Natural killer cell (primary cell): ENCODE measurements around the gene HOXC12. TPM values are rescaled to one million over a fixed set of nuclear protein-coding genes. Genes with fewer than 3 reads are reported as not detected.

Experiments used
- ATAC-seq, 3 donors: fragments of 150-1000 bp in 2 of 3; fragments of 200-7000 bp in 1 of 3; cut with Tn5 transposase; 1 replicate in 1 of 3; 2 replicates in 2 of 3; pipeline ENCODE4 v1.10.0; 2021; ENCODE audit warnings: mild to moderate bottlenecking in 2 of 3, moderate library complexity in 2 of 3
- DNase-seq, 2 donors: peaks; one replicate each; pipeline versions ENCODE4 v3.0.0 to v3.0.0-alpha.2; 2013 to 2021; ENCODE audit warnings: mixed read lengths in 1 of 2
- H3K27ac ChIP-seq: one replicate; pipeline ENCODE4 v1.5.1; 2013; ENCODE audit warnings: mild to moderate bottlenecking, low read length
- H3K27me3 ChIP-seq: one replicate; pipeline ENCODE4 v1.6.1; 2013; ENCODE audit warnings: low read length; ENCODE audit not compliant: control insufficient read depth, insufficient read depth
- H3K36me3 ChIP-seq: one replicate; pipeline ENCODE4 v1.6.1; 2013; ENCODE audit warnings: low read length; ENCODE audit not compliant: control insufficient read depth, insufficient read depth
- H3K4me1 ChIP-seq: one replicate; pipeline ENCODE4 v1.6.1; 2013; ENCODE audit warnings: low read length; ENCODE audit not compliant: control insufficient read depth, insufficient read depth
- H3K4me3 ChIP-seq: one replicate; pipeline ENCODE4 v1.5.1; 2013; ENCODE audit warnings: low read length
- H3K9me3 ChIP-seq: one replicate; pipeline ENCODE4 v1.6.1; 2013; ENCODE audit warnings: low read length; ENCODE audit not compliant: control insufficient read depth, insufficient read depth
- H3K27ac Mint-ChIP-seq, 2 donors: one replicate each; pipeline ENCODE4 v1.8.0; 2022; ENCODE audit warnings: mild to moderate bottlenecking in 2 of 2, mixed read lengths in 2 of 2, moderate library complexity in 1 of 2
- H3K27me3 Mint-ChIP-seq, 2 donors: one replicate each; pipeline ENCODE4 v1.8.0; 2022; ENCODE audit warnings: low read depth in 2 of 2, mixed read lengths in 2 of 2
- H3K36me3 Mint-ChIP-seq: one replicate; pipeline ENCODE4 v1.8.0; 2022; ENCODE audit warnings: mixed read lengths
- H3K4me1 Mint-ChIP-seq, 2 donors: one replicate each; pipeline ENCODE4 v1.8.0; 2022; ENCODE audit warnings: mixed read lengths in 2 of 2
- H3K4me3 Mint-ChIP-seq: one replicate; pipeline ENCODE4 v1.8.0; 2022; ENCODE audit warnings: mild to moderate bottlenecking, moderate library complexity, mixed read lengths
- H3K9me3 Mint-ChIP-seq, 2 donors: one replicate each; pipeline ENCODE4 v1.8.0; 2022; ENCODE audit warnings: mixed read lengths in 2 of 2
- WGBS: methylation state at CpG from one replicate; pipeline ENCODE4 v1.1.7; 2013; ENCODE audit warnings: missing lambda C conversion rate; ENCODE audit not compliant: insufficient coverage; 5-methylcytosine and 5-hydroxymethylcytosine counted together
- intact Hi-C: fragments of 100-400 bp; cut with micrococcal nuclease; formaldehyde crosslinking; loops from one replicate; pipeline ENCODE4 v1.14.2; 2022
- total RNA-seq, 4 donors: library from RNA; stranded (reverse); fragments of 120-200 nt in 1 of 4; gene quantifications; one replicate each; pipeline versions ENCODE4 v1.2.3 to v1.2.4, GENCODE V29; 2013 to 2022
- TF ChIP-seq, protein P1 (sequence below): fragments of 200-600 bp; IDR thresholded peaks from one replicate; pipeline ENCODE4 v1.8.0; 2022; ENCODE audit warnings: antibody characterized with exemption

Gene HOXC12
- total RNA-seq, 3 donors from 2014 or later (not counting 1 experiment from before 2014, with no cell fraction given) = not detected

DNA sequence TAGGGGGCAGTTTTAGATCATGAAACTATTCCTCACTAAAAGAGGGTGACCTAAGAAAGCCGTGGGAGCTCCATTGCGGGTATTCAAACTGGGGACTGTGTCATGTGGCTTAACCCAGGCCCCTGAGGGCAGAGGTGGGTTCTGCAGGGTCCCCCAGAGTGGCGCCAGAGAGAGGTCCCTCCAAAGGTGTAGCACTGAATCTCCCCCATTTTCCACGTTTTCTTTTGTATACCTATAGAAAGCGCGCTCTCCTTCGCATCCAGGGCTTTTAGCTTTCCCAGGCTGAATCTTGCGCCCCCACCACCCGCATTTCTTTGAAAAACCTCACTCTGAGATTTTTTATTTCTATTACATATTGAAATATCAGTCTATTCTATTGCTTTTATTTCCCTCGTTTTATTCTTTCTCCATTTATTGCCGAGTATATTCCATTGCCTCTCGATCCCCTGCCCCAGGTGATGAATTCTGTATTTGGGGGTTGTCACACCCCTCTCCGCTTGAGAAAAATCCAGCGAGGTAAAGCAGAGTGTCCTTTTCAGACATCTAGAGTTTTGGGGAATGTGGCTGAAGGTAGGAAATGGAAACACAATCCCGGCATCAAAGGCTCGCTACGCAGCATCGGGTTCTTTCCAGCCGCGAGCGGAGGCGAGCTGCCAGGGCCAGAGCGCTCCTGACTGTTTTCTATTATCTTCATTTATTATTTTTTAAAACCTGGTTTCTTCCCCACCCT is 16.9 kb upstream of the HOXC12 start:
- 28% methylated on average over 21 of the region's 23 CpGs for WGBS
- Mint-ChIP-seq H3K36me3 (no peaks in the 10 kb centered on the region), H3K27me3 (peaks cover 83 to 85% of the 10 kb centered on the region in 2 donors), H3K27ac (no peak overlapping the region), H3K4me3 (peak overlapping the region; percentile 25), H3K9me3 (no peaks in the 10 kb centered on the region), H3K4me1 (peaks cover 9 to 11% of the 10 kb centered on the region in 2 donors)
- Histone ChIP-seq H3K36me3 (no peaks in the 10 kb centered on the region), H3K9me3 (no peaks in the 10 kb centered on the region), H3K4me3 (no peak overlapping the region), H3K4me1 (peaks cover 8% of the 10 kb centered on the region), H3K27ac (no peak overlapping the region), H3K27me3 (peaks cover 76% of the 10 kb centered on the region)
- ATAC-seq (no peak), DNase-seq (no peak)
- TF ChIP-seq, protein P1, sequence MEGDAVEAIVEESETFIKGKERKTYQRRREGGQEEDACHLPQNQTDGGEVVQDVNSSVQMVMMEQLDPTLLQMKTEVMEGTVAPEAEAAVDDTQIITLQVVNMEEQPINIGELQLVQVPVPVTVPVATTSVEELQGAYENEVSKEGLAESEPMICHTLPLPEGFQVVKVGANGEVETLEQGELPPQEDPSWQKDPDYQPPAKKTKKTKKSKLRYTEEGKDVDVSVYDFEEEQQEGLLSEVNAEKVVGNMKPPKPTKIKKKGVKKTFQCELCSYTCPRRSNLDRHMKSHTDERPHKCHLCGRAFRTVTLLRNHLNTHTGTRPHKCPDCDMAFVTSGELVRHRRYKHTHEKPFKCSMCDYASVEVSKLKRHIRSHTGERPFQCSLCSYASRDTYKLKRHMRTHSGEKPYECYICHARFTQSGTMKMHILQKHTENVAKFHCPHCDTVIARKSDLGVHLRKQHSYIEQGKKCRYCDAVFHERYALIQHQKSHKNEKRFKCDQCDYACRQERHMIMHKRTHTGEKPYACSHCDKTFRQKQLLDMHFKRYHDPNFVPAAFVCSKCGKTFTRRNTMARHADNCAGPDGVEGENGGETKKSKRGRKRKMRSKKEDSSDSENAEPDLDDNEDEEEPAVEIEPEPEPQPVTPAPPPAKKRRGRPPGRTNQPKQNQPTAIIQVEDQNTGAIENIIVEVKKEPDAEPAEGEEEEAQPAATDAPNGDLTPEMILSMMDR = no peak
- intact Hi-C loops = no loop called here

DNA sequence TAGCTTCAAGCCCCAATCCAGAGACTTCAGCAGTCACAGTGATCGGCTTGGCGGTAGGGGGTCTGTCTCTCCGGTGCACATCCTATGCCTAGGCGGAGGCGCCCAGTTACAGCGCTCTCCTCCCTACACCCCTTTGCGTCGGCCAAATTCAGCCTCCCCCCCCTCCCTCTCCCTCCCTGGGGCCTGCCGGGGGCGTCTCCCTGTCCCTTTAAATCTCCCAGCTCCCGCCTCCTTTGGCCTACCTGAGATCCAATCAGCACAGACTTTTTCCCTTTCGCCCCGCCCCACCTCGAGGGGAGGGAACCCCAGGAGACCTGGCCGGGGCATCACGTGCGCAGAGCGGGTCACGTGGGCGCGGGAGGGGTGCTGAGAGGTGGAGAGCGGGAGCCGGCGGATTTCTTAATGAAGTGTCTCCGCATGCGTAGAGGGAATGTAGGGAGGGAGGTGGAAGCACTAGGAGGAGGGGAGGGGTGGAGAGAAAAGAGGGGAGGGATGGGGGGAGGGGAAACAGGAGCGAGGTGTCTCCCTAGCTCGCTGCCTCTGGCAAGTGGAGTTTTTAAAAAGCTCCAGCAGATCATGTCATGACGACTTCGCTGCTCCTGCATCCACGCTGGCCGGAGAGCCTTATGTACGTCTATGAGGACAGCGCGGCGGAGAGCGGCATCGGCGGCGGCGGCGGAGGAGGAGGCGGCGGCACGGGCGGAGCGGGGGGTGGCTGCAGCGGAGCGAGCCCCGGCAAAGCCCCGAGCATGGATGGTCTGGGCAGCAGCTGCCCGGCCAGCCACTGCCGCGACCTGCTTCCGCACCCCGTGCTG is 16.2 kb upstream of the HOXC12 start, which contains the start of gene HOXC13:
TSS of gene HOXC13 (plus strand) at position 506 of the 815 bp plus-strand sequence. CDS start at position 582, 76 bp downstream.
- H3K27ac Mint-ChIP-seq = no peak within 1 kb of the TSS
- intact Hi-C loops = no loop called here
- no peaks in the 10 kb centered on the region for H3K9me3 Mint-ChIP-seq
- TF ChIP-seq, protein P1 = no peak
- H3K4me1 ChIP-seq = peaks cover 8% of the 10 kb centered on the region
- no peak within 1 kb of the TSS for H3K4me3 ChIP-seq
- peak; percentile 29 to 62 (median 38) for ATAC-seq
- H3K36me3 ChIP-seq = no peaks in the 10 kb centered on the region
- DNase-seq = peak in 1 of 2 donors; percentile 37
- H3K27me3 ChIP-seq = peaks cover 77% of the 10 kb centered on the region
- H3K4me1 Mint-ChIP-seq = peaks cover 9 to 11% of the 10 kb centered on the region in 2 donors
- no peaks in the 10 kb centered on the region for H3K36me3 Mint-ChIP-seq
- H3K4me3 Mint-ChIP-seq = peak within 1 kb of the TSS; percentile 49
- no peaks in the 10 kb centered on the region for H3K9me3 ChIP-seq
- no peak within 1 kb of the TSS for H3K27ac ChIP-seq
- H3K27me3 Mint-ChIP-seq = peaks cover 83 to 84% of the 10 kb centered on the region in 2 donors
- 9% methylated on average over 56 of the region's 56 CpGs for WGBS

DNA sequence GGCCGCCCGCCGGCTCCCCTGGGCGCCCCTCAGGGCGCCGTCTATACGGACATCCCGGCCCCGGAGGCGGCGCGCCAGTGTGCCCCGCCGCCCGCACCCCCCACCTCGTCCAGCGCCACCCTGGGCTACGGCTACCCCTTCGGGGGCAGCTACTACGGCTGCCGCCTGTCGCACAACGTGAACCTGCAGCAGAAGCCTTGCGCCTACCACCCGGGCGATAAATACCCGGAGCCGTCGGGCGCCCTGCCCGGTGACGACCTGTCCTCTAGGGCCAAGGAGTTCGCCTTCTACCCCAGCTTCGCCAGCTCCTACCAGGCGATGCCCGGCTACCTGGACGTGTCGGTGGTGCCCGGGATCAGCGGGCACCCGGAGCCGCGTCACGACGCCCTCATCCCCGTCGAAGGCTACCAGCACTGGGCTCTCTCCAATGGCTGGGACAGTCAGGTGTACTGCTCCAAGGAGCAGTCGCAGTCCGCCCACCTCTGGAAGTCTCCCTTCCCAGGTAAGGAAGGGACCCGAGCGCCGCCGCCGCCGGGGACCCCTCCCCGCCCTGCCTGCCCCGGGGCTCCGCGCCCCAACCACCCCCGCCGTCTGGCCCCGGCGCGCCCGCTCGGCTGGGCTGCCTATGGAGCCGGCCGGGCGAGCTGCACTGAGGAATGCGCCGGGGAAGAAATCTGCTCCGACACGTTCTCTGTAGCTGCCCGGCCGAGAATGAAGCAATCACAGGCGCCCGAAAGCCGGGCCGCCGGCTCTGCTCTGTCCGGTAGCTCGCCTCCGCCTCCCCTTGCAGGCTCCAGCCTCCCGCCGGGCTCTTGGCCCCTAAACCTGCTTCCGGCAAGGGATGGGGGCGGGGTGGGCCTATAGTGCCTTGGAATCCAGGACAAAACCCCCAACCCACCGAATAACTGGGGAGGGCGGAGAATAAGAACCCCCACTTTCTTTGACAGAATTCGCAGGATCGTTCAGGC is 15.3 kb upstream of the HOXC12 start:
- no peak overlapping the region for H3K27ac ChIP-seq
- no peaks in the 10 kb centered on the region for H3K36me3 ChIP-seq
- H3K4me3 ChIP-seq = no peak overlapping the region
- H3K4me3 Mint-ChIP-seq = peak overlapping the region; percentile 49
- peaks cover 8% of the 10 kb centered on the region for H3K4me1 ChIP-seq
- no peak overlapping the region for H3K27ac Mint-ChIP-seq
- intact Hi-C loops = no loop called here
- H3K27me3 ChIP-seq = peaks cover 77% of the 10 kb centered on the region
- no peak for ATAC-seq
- H3K9me3 Mint-ChIP-seq = no peaks in the 10 kb centered on the region
- peaks cover 82 to 83% of the 10 kb centered on the region in 2 donors for H3K27me3 Mint-ChIP-seq
- 12% methylated on average over 87 of the region's 91 CpGs for WGBS
- H3K4me1 Mint-ChIP-seq = peaks cover 9 to 11% of the 10 kb centered on the region in 2 donors
- DNase-seq = no peak
- TF ChIP-seq, protein P1 = no peak
- no peaks in the 10 kb centered on the region for H3K36me3 Mint-ChIP-seq
- H3K9me3 ChIP-seq = no peaks in the 10 kb centered on the region
